Measurements from ENCODE around the gene TMEM156.

- no peak for TF ChIP-seq CTCF (IDR thresholded peaks at IDR 0.05)
- TF ChIP-seq POLR2A (IDR thresholded peaks at IDR 0.05): no peak
Measured at GRCh38 chr4:39046249-39046648, 14.0 kb upstream of the TMEM156 start.

Measured in esophagus squamous epithelium (tissue), 4 donors.